Measurements from ENCODE around the gene METTL24. TPM values are rescaled to one million over a fixed set of nuclear protein-coding genes. Genes with fewer than 3 reads are reported as not detected.

Gene METTL24
- total and polyA plus RNA-seq, 9 donors, result 2.0 to 13.5 (median 6.6) TPM

DNA sequence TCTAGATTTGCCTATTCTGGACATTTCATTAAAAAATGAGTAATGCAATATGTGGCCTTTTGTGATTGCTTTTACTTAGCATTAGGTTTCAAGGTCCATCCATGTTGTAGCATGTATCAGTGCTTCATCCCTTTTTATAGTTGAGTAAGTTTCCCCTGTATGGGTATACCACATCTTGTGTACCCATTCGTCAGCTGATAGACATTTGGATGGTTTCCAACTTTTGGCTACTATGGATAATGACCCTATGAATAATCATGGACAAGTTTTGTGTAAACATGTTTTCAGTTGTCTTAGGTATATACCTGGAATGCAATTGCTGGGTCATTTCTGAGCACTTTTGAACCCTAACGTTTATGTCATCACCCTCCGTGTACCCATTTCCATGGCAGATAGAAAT, 15.4 kb downstream of the METTL24 start:
- H3K27me3 ChIP-seq, result no peaks in the 10 kb centered on the region
- peaks cover 15% of the 10 kb centered on the region for H3K4me1 ChIP-seq (ENCODE audit: insufficient read depth)
- no peaks in the 10 kb centered on the region for H3K9me3 ChIP-seq
- H3K4me3 ChIP-seq, result no peak overlapping the region
- TF ChIP-seq CTCF (IDR thresholded peaks at IDR 0.05), result no peak
- TF ChIP-seq EP300 (IDR thresholded peaks at IDR 0.05), result no peak
- TF ChIP-seq POLR2A (IDR thresholded peaks at IDR 0.05), result no peak
- intact Hi-C loops (cut with DNase I), result no loop called here
- no peak for DNase-seq
- H3K27ac ChIP-seq, result no peak overlapping the region
- H3K36me3 ChIP-seq, result no peaks in the 10 kb centered on the region
- WGBS, 3 donors, result 92 to 99% (median 94%) methylated on average over 3 of the region's 3 CpGs

DNA sequence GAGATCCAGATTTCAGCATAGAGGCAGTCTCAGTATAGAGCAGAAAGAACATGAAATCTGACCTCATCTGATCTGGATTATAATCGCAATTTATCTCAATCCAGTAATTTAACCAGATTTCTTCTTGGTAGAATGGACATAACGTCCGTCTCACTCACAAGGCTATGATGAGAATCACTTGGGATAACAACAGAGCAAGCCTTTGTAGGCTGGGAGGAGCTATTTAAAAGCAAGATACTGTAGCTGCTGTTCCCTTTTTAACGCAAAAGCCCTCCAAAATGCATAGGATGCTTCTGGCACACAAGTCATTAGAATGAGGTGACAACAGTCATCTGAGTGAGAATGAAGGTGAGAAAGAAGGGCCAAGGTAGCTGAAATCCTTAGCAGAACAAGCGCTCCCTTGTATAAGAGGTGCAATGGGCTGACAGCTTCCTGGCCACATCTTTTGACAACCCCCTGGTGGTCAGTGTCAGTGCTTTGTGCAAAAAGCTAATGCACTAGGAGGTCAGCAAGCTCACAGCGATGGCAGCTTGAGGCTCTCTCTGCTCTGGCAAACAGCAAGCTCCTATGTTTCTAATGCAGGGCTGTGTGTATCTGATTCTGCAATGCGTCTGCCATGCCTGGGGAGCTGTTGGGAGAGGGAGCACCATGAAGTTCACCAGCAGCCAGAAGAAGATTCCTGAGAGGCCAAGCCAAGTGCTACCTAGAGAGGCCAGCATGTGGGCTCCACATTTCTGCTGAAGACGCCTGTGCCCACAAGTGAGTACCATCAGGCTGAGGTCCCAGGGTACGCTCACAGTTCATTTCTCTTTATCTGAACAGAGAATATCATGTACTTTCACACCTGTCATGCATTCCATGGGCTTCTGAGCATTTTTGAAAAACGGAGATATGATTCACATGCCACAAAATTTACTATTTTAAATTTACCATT, 16.2 kb downstream of the METTL24 start:
- Histone ChIP-seq H3K27me3 (no peaks in the 10 kb centered on the region), H3K4me3 (no peak overlapping the region), H3K36me3 (no peaks in the 10 kb centered on the region), H3K27ac (peak overlapping the region in 1 of 2 donors; percentile 67), H3K4me1 (ENCODE audit: insufficient read depth) (peaks cover 15% of the 10 kb centered on the region), H3K9me3 (no peaks in the 10 kb centered on the region)
- 65 to 72% (median 72%) methylated on average over 10 of the region's 10 CpGs for WGBS, 3 donors
- intact Hi-C loops (cut with DNase I), result no loop called here
- DNase-seq, result no peak
- no peak for TF ChIP-seq EP300 (IDR thresholded peaks at IDR 0.05)
- peak in 1 of 3 donors; percentile 23 for TF ChIP-seq CTCF (IDR thresholded peaks at IDR 0.05)

- H3K9me3 ChIP-seq, result no peaks in the 10 kb centered on the region
- peak overlapping the region in 1 of 2 donors; percentile 67 for H3K27ac ChIP-seq
- intact Hi-C loops (cut with DNase I), result no loop called here
- no peaks in the 10 kb centered on the region for H3K36me3 ChIP-seq
- H3K27me3 ChIP-seq, result no peaks in the 10 kb centered on the region
- DNase-seq, result no peak
- H3K4me1 ChIP-seq (ENCODE audit: insufficient read depth), result peaks cover 15% of the 10 kb centered on the region
- TF ChIP-seq CTCF (IDR thresholded peaks at IDR 0.05) (no peak), EP300 (IDR thresholded peaks at IDR 0.05) (no peak), POLR2A (IDR thresholded peaks at IDR 0.05) (no peak)
- no peak overlapping the region for H3K4me3 ChIP-seq
These were observed 17.1 kb downstream of the METTL24 start for GRCh38 chr6:110341067-110341466.

- H3K27ac ChIP-seq, result peak overlapping the region; percentile 9 to 67
- intact Hi-C loops (cut with DNase I), result no loop called here
- no peaks in the 10 kb centered on the region for H3K9me3 ChIP-seq
- no peak for TF ChIP-seq CTCF (IDR thresholded peaks at IDR 0.05)
- no peak for TF ChIP-seq EP300 (IDR thresholded peaks at IDR 0.05)
- TF ChIP-seq POLR2A (IDR thresholded peaks at IDR 0.05), result no peak
- no peaks in the 10 kb centered on the region for H3K27me3 ChIP-seq
- no peak overlapping the region for H3K4me3 ChIP-seq
- H3K36me3 ChIP-seq, result no peaks in the 10 kb centered on the region
- no peak for DNase-seq
- WGBS, 3 donors, result 16 to 26% (median 23%) methylated on average over 7 of the region's 7 CpGs
- H3K4me1 ChIP-seq (ENCODE audit: insufficient read depth), result peaks cover 15% of the 10 kb centered on the region
These were observed 17.7 kb downstream of the METTL24 start for GRCh38 chr6:110340392-110340965.

All from ovary (tissue), 9 donors.